BLaER1 (cell line): ENCODE results near the gene TAS2R5.
A peak's percentile ranks its signal among the peaks of the same experiment; 100 is the strongest.
"Not testable (repeated sequence)": the region's sequence is repeated elsewhere in the genome, so short reads cannot be mapped to it uniquely, and the experiment has no call there.

Experiments used
- H3K27ac ChIP-seq: shearing (Covaris generic); formaldehyde crosslinking; 2 replicates; pipeline ENCODE4 v1.8.1; 2022
- H3K27me3 ChIP-seq: shearing (Covaris generic); formaldehyde crosslinking; 2 replicates; pipeline ENCODE4 v1.8.1; 2022
- H3K36me3 ChIP-seq: shearing (Covaris generic); formaldehyde crosslinking; 2 replicates; pipeline ENCODE4 v1.8.1; 2022
- H3K4me1 ChIP-seq: shearing (Covaris generic); formaldehyde crosslinking; 2 replicates; pipeline ENCODE4 v1.8.1; 2022
- H3K4me2 ChIP-seq: shearing (Covaris generic); formaldehyde crosslinking; 2 replicates; pipeline ENCODE4 v1.8.1; 2022
- H3K4me3 ChIP-seq: shearing (Covaris generic); formaldehyde crosslinking; 2 replicates; pipeline ENCODE4 v1.8.1; 2022
- H3K9ac ChIP-seq: shearing (Covaris generic); formaldehyde crosslinking; 2 replicates; pipeline ENCODE4 v1.8.1; 2022
- H3K9me3 ChIP-seq: shearing (Covaris generic); formaldehyde crosslinking; 2 replicates; pipeline ENCODE4 v1.8.1; 2022
- H4K20me1 ChIP-seq: shearing (Covaris generic); formaldehyde crosslinking; 2 replicates; pipeline ENCODE4 v1.8.1; 2022
- Cebpa-rat ChIP-seq: shearing (Covaris generic); IDR thresholded peaks from 2 replicates; pipeline ENCODE4 v1.8.1; 2022

TAS2R5 gene

GRCh38 chr7:141785706-141786552 is 4.1 kb upstream of the TAS2R5 start:
- Histone ChIP-seq H3K36me3 (peaks cover 29% of the 10 kb centered on the region), H3K27me3 (no peaks in the 10 kb centered on the region), H3K9ac (no peak overlapping the region), H3K4me1 (peaks cover 15% of the 10 kb centered on the region), H3K27ac (no peak overlapping the region), H4K20me1 (peaks cover 7% of the 10 kb centered on the region; the same call in 1 of the 2 replicates), H3K4me3 (no peak overlapping the region), H3K4me2 (no peak overlapping the region), H3K9me3 (no peaks in the 10 kb centered on the region)
- TF ChIP-seq Cebpa-rat: no peak

GRCh38 chr7:141788296-141788695 is 1.7 kb upstream of the TAS2R5 start:
- H3K4me3 ChIP-seq: no peak overlapping the region
- peaks cover 7% of the 10 kb centered on the region; the same call in 1 of the 2 replicates for H4K20me1 ChIP-seq
- H3K36me3 ChIP-seq: peaks cover 33% of the 10 kb centered on the region
- H3K27ac ChIP-seq: no peak overlapping the region
- no peaks in the 10 kb centered on the region for H3K27me3 ChIP-seq
- no peaks in the 10 kb centered on the region for H3K9me3 ChIP-seq
- peak overlapping the region; percentile 59 for H3K4me2 ChIP-seq
- peaks cover 20% of the 10 kb centered on the region for H3K4me1 ChIP-seq
- TF ChIP-seq Cebpa-rat: no peak
- H3K9ac ChIP-seq: no peak overlapping the region

GRCh38 chr7:141792526-141792925 is 2.5 kb downstream of the TAS2R5 start:
- no peak overlapping the region for H3K27ac ChIP-seq
- H3K36me3 ChIP-seq: peaks cover 31% of the 10 kb centered on the region
- H3K9me3 ChIP-seq: no peaks in the 10 kb centered on the region
- H3K4me2 ChIP-seq: peak overlapping the region; percentile 0; the same call in 1 of the 2 replicates
- H3K27me3 ChIP-seq: no peaks in the 10 kb centered on the region
- no peak overlapping the region for H3K9ac ChIP-seq
- H4K20me1 ChIP-seq: no peaks in the 10 kb centered on the region
- H3K4me1 ChIP-seq: peaks cover 16% of the 10 kb centered on the region
- no peak for TF ChIP-seq Cebpa-rat
- H3K4me3 ChIP-seq: no peak overlapping the region

- peaks cover 57% of the 10 kb centered on the region for H3K9me3 ChIP-seq
- H3K9ac ChIP-seq: no peak overlapping the region
- H4K20me1 ChIP-seq: no peaks in the 10 kb centered on the region
Observed at GRCh38 chr7:141820067-141820466, 30.1 kb downstream of the TAS2R5 start.

GRCh38 chr7:141822432-141822831 is 32.4 kb downstream of the TAS2R5 start:
- peaks cover 57% of the 10 kb centered on the region for H3K9me3 ChIP-seq
- not testable (repeated sequence) for H3K4me1 ChIP-seq, H3K27ac ChIP-seq, H3K9ac ChIP-seq, H3K4me3 ChIP-seq, H3K4me2 ChIP-seq, H3K36me3 ChIP-seq, H4K20me1 ChIP-seq, H3K27me3 ChIP-seq

More at GRCh38 chr7:141820067-141820466, 30.1 kb downstream of the TAS2R5 start:
- H3K27me3 ChIP-seq: no peaks in the 10 kb centered on the region
- no peak overlapping the region for H3K4me3 ChIP-seq
- TF ChIP-seq Cebpa-rat: no peak
- H3K27ac ChIP-seq: no peak overlapping the region
- H3K36me3 ChIP-seq: peaks cover 4% of the 10 kb centered on the region; the same call in 1 of the 2 replicates
- no peaks in the 10 kb centered on the region for H3K4me1 ChIP-seq
- H3K4me2 ChIP-seq: no peak overlapping the region

- Histone ChIP-seq H4K20me1 (no peaks in the 10 kb centered on the region), H3K4me3 (no peak overlapping the region), H3K9ac (no peak overlapping the region), H3K4me1 (no peaks in the 10 kb centered on the region), H3K27ac (no peak overlapping the region), H3K9me3 (no peaks in the 10 kb centered on the region), H3K4me2 (no peak overlapping the region), H3K27me3 (no peaks in the 10 kb centered on the region), H3K36me3 (no peaks in the 10 kb centered on the region)
- TF ChIP-seq Cebpa-rat: no peak
Observed at GRCh38 chr7:141837683-141838082, 47.7 kb downstream of the TAS2R5 start.

- no peaks in the 10 kb centered on the region for H3K9me3 ChIP-seq
- TF ChIP-seq Cebpa-rat: no peak
- H3K9ac ChIP-seq: no peak overlapping the region
- H3K27ac ChIP-seq: no peak overlapping the region
- H3K4me3 ChIP-seq: no peak overlapping the region
- no peaks in the 10 kb centered on the region for H4K20me1 ChIP-seq
- no peaks in the 10 kb centered on the region for H3K36me3 ChIP-seq
- no peak overlapping the region for H3K4me2 ChIP-seq
- H3K4me1 ChIP-seq: no peaks in the 10 kb centered on the region
- H3K27me3 ChIP-seq: no peaks in the 10 kb centered on the region
Observed at GRCh38 chr7:141838581-141838980, 48.6 kb downstream of the TAS2R5 start.

- no peak overlapping the region for H3K4me3 ChIP-seq
- H3K4me1 ChIP-seq: no peaks in the 10 kb centered on the region
- no peak for TF ChIP-seq Cebpa-rat
- no peaks in the 10 kb centered on the region for H3K9me3 ChIP-seq
- no peaks in the 10 kb centered on the region for H3K36me3 ChIP-seq
- H3K27ac ChIP-seq: no peak overlapping the region
- H3K4me2 ChIP-seq: no peak overlapping the region
- no peak overlapping the region for H3K9ac ChIP-seq
- no peaks in the 10 kb centered on the region for H3K27me3 ChIP-seq
- H4K20me1 ChIP-seq: no peaks in the 10 kb centered on the region
Observed at GRCh38 chr7:141839256-141839655, 49.2 kb downstream of the TAS2R5 start.

- Histone ChIP-seq H3K27ac (no peak overlapping the region), H3K9ac (no peak overlapping the region), H3K4me1 (no peaks in the 10 kb centered on the region), H3K36me3 (no peaks in the 10 kb centered on the region), H3K4me2 (no peak overlapping the region), H3K27me3 (no peaks in the 10 kb centered on the region), H3K4me3 (no peak overlapping the region), H4K20me1 (no peaks in the 10 kb centered on the region), H3K9me3 (no peaks in the 10 kb centered on the region)
- no peak for TF ChIP-seq Cebpa-rat
Observed at GRCh38 chr7:141840708-141841107, 50.7 kb downstream of the TAS2R5 start.
